ENCODE data around the gene PSMD9.

Gene PSMD9

GRCh38 chr12:121957861-121958515 is 69.4 kb downstream of the PSMD9 start:
- DNase-seq: no peak

GRCh38 chr12:121958541-121959240 is 70.1 kb downstream of the PSMD9 start:
- DNase-seq: no peak

DNA sequence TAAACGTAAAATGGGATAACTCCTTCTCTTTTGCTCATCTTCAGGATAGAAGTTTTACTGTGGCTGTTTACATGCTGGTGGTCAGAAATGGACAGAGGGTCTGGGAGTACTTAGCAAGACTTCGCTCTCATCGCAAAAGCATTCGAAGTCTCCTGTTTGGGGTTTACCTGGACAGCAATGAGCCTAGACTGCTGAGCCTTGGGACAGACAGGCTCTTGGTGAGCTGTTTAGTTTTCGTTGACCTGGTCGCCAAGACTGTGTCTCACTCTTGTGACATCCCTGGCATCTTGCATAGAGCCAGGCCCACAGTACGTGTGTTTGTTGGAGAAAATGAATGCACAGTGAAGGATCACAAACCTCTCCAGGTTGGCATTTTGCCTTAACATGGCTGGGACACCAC is 72.0 kb downstream of the PSMD9 start:
- no peak for DNase-seq

GRCh38 chr12:121961195-121961879 is 72.7 kb downstream of the PSMD9 start:
- DNase-seq: no peak

GRCh38 chr12:121963341-121964018 is 74.9 kb downstream of the PSMD9 start:
- DNase-seq: no peak

GRCh38 chr12:121964813-121965643 is 76.4 kb downstream of the PSMD9 start:
- DNase-seq: peak; percentile 9

DNA sequence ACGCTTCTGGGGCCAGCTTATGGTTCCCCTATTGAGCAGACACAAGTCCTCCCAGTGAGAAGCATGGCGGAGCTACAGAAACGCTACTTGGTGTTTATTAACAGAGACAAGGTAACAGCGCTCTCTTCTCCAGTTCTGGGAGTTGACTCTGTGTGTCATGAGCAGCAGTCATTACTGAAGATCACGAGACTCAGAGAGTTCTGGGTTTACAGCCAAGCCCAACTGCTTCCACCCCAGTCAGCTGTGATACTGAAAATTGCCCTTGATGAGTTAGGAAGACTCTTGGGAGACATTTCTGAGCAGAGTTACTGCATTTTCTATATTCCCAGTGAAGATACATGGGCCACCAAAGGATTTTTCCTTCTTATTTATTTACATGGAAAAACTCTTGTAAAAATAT is 78.4 kb downstream of the PSMD9 start:
- DNase-seq: no peak
